NCI-H2171 (cell line): ENCODE data around the gene FOXO3.

ENCODE experiments used
- DNase-seq: peaks from one replicate; lab custom pipeline; 2025; lab: John Stamatoyannopoulos, UW

The FOXO3 gene

DNA sequence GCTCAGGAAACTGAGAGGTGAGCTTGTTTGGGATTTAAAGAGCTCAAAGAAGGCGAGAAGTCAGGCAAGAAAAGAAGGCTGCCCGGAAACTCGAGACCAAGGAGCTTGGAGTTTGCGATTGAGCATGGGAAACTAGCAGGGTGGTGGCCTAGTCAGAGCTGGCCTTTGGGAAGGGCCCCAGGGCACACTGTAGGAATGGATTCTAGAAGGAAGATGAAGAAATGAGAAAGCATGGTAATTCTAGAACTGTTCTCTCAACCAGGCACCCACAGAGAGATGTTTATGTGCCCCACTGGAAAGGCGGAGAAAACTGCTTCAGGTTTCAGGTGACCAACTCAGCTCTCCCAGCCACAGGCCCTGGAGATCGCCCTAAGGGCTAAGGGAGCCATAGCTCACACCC lies 126.2 kb downstream of the FOXO3 start:
- DNase-seq = no peak

- no peak for DNase-seq
Observed at GRCh38 chr6:108687921-108688320, 127.2 kb downstream of the FOXO3 start.

GRCh38 chr6:108689272-108690161 lies 128.8 kb downstream of the FOXO3 start:
- DNase-seq = no peak

DNA sequence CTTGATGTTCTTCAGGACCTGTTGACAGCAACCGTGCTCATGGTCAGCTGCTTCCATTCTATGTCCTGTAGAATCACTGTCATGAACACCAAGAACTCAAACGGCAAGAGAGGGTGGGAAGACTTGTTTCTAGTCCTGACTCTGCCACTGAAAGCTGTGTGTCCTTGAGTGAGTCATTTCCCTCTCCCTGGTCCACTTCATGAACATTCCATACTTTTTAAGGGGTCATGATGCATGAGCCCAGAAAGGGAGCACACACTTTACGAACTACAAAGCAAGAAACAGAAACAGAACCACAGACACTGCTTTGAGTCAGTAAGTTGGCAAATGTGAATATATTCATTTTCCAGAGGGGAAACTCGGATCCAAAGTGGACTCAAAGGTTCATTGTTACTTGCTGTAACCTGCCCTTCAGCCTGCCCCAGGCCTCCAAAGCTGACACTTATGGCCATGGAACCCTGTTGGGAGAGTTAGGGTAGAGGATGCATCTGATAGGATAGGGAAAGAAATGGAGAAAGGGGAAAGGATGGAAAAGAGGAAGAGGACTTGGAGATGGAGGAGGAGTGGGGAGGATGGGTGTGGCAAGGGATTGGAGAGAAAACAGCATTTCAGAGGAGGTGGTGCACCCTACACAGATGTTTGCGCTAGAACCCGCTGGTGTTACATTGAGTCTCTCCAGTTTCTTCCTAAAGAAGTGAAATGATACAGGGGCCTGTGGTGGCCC lies 129.8 kb downstream of the FOXO3 start:
- no peak for DNase-seq

DNA sequence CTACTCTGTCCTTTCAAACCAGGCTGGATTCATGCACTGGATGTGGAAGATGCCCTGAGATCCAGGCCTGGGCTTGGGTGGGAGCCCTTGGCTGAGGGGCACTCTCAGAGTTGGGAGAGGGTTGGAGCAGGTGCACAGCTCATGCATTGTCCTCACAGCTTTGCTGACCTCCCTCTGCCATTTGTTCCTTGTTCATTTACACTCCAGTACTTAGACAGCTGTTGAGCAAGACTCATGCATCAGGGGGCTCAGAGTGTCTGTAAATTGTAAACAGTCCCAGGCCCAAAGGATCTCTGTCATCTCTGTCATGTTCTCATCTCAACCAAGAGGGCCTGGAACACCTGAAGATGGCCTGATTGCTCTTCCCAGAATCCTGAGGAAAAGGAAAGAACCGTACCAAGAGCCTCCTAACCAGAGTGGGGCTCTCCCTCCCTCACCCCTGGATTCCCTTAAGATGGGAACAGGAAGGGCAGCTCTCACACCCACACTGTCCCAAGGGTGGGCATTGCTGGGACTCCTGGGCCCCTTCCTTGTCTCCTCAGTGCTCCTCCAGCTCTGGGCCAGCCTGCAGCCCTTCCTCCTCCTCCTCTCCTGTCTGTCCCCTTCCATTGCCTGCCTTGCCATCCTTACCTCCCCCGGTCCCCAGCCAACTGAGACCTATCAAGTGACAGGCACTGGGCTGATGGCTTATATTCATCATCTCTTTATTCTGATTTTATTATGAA lies 132.9 kb downstream of the FOXO3 start:
- no peak for DNase-seq

DNA sequence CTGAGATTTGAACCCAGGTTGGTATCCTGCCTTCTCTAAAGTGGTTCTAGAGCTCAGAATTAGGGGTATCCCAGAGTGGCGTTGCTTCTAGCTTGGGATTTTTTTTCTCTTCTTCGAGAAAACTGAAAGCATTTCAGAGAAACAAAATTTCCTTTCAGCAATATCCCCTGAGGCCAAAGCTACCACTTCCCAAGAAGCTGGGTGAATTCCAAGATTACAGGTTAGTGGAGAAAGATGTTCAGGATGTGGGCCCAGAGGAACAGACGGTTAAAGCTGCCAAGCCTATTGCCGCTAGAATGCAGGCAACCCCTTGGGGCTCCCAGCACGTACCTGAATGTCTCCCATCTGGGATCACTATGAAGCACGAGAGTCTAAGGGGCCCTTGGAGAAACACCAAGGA lies 134.1 kb downstream of the FOXO3 start:
- DNase-seq = peak; percentile 15

DNA sequence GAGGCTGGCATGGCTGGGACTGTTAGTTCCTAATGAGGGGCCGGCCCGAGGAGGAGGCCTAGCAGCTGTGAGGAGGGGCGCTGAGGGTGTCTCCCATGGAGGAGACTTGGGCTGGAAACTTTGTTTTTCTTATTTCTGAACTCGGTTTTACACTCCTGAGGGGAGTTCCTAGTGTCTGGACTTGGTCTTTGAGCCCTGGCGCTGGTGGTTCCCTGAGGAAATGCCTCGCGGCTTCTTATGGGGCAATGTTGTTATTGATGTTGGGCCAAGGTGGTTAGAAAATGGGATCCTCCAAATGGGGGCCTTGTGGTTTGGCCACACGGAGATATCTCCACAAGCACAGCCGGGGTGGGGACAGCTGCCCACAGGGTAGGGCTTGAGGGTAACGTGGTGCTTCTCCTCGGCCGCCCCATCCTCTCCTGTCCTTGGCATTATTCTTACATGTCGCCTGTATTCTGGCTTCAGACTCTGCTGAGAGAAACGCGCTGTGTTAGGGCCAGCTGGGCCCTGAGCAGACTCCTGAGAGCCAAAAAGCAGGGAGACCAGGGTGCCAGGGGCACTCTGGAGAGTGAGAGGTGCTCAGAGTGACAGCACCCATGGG lies 136.9 kb downstream of the FOXO3 start:
- DNase-seq = no peak

- DNase-seq = no peak
Observed at GRCh38 chr6:108698593-108699289, 138.0 kb downstream of the FOXO3 start.

GRCh38 chr6:108699290-108700041 lies 138.7 kb downstream of the FOXO3 start:
- DNase-seq = peak; percentile 32

DNA sequence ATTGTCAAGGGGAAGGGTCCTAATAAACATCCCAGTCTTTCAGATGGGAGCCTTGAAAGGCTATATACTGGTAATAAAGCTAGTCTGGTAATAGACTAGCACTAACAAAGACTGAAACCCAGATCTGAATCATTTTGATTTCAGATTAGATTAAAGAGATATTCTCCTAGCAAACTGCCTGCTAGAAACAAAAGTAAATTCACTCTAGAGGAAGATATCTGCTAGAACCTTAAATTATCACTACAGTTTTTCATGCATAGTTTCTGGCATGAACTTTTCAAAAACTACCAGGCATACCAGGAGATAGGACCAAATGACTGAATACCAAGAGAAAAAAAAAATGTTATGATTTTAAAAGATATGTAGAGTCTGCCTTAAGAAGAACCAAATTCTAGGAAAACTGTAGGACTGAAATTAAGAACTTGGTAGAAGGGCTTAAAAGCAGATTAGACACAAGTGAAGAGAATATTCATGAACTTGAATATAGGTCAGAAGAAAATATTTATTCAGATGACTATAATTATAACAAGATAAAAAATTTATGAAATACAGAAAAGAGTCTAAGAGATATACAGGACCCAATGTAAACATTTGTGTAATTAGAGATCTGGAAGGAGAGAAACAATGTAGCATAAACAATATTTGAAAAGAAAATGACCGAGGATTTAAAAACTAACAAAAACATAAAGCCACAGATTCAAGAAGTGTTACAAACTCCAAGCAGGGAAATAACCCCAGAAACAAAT lies 141.6 kb downstream of the FOXO3 start:
- DNase-seq = no peak

DNA sequence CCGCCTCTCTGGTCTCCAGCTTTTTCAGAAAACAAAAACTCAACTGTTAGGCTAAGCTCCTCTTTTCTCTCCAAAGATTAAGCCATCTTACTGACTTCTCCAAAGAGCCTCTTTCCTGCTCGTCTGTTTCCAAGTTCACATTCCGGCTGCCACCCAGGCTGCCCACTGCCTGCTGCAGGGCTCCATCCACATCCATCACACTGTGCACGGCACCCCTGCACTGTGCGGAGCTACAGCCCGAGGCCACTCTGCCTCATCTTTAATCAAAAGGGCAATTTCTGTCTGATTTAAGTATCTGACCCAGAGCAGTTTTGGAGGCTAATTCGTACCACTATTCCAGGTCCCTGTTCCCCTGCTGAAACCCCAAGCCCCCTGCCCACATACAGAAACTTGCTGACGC lies 145.9 kb downstream of the FOXO3 start:
- DNase-seq = no peak

GRCh38 chr6:108707328-108707976 lies 146.7 kb downstream of the FOXO3 start:
- DNase-seq = no peak

DNA sequence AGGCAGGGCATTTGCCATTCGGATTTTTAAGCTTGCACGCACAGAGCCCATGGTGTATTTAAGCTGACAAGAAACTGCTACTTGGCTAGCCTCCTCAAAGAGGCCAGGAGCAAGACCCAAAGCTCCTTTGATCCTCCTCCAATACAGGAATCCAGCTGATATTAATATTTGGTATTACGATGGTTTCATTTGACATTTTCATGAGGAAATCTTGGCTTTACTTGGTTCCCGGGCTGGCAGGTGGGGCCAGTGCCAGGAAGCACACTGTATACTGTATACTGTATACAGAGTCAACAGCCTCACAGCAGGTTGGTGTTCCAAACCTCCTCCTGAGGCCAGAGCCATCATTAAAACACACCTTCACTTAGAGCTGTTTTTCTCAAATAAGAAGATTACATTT lies 149.3 kb downstream of the FOXO3 start:
- no peak for DNase-seq

- no peak for DNase-seq
Observed at GRCh38 chr6:108710551-108710950, 149.8 kb downstream of the FOXO3 start.

GRCh38 chr6:108711071-108711470 lies 150.4 kb downstream of the FOXO3 start:
- no peak for DNase-seq

- no peak for DNase-seq
Observed at GRCh38 chr6:108711826-108712225, 151.1 kb downstream of the FOXO3 start.

DNA sequence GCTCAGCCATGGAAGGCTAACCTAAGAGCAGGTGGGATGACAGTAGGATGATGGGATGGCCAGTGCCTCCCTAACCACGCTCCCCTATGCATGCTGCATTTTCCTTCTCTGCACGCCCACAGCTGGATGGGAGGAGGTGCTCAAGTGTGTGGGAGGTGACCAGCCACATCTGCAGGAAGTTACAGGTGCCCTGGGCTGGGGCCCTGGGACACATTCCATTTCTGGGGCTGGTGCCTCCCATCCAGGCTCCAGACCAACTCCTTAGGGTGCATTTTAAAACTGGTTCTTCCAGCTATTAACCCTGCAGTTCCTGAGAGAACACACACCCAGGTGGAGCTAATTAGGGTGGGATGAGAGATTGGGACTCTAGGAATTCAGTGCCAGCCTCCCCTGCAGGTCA lies 152.2 kb downstream of the FOXO3 start:
- no peak for DNase-seq

- no peak for DNase-seq
Observed at GRCh38 chr6:108714101-108714765, 153.5 kb downstream of the FOXO3 start.

DNA sequence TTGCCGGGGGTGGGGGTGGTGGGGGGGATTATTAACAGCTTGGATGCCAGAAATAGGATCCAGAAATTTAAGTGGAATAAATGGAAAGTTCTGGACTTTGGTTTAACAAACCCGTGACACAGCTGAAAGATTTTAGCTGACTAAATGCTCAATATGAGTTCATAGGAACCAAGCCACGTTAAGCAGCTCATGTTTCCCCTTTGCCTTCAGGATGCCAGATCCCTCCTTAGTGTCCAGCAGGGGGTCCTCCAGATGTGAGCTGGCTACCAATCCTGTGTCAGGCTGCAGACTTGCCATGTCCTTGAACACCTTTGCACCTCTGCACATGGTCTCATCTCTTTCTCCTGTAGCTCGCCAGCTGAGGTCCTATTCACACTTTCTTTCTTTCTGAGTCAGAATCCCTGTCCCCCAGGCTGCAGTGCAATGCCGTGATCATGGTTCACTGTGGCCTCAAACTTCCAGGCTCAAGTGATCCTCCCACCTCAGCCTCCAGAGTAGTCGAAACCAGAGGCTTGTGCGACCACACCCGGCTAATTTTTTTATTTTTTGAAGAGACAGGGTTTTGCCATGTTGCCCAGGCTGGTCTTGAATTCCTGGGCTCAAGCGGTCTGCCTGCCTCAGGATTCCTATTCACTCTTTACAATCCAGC lies 154.2 kb downstream of the FOXO3 start:
- DNase-seq = no peak
